Measurements from ENCODE around the gene ETV6. TPM values are rescaled to one million over a fixed set of nuclear protein-coding genes. Genes with fewer than 3 reads are reported as not detected.
A peak's percentile ranks its signal among the peaks of the same experiment; 100 is the strongest.

Gene ETV6
- total RNA-seq, 2 donors from 2014 or later: 17.5 to 17.9 TPM

GRCh38 chr12:11609045-11609444 lies 40.4 kb upstream of the ETV6 start:
- Histone ChIP-seq H3K4me1 (peaks cover 15% of the 10 kb centered on the region), H3K27ac (no peak overlapping the region), H3K4me3 (no peak overlapping the region), H3K9me3 (no peaks in the 10 kb centered on the region), H3K27me3 (no peaks in the 10 kb centered on the region), H3K36me3 (replicated peaks in 1 of 2; ENCODE audit: insufficient read depth in 1 of 2, low read depth in 2 of 2) (no peaks in the 10 kb centered on the region)
- intact Hi-C loops (cut with DNase I): no loop called here
- ATAC-seq: no peak
- DNase-seq: no peak
- WGBS, 2 donors: 65 to 79% methylated on average over 4 of the region's 4 CpGs
- TF ChIP-seq POLR2A (IDR thresholded peaks at IDR 0.05) (no peak), CTCF (IDR thresholded peaks at IDR 0.05) (no peak)

- TF ChIP-seq POLR2A (IDR thresholded peaks at IDR 0.05) (no peak), CTCF (IDR thresholded peaks at IDR 0.05) (no peak)
- DNase-seq: peak in 2 of 4 donors; percentile 19 to 20
- WGBS, 2 donors: 89 to 94% methylated on average over 1 of the region's 1 CpG
- Histone ChIP-seq H3K4me3 (no peak overlapping the region), H3K4me1 (no peaks in the 10 kb centered on the region), H3K9me3 (no peaks in the 10 kb centered on the region), H3K36me3 (replicated peaks in 1 of 2; ENCODE audit: insufficient read depth in 1 of 2, low read depth in 2 of 2) (no peaks in the 10 kb centered on the region), H3K27ac (no peak overlapping the region), H3K27me3 (no peaks in the 10 kb centered on the region)
- ATAC-seq: no peak
- intact Hi-C loops (cut with DNase I): no loop called here
Measured at GRCh38 chr12:11615481-11615880, 34.0 kb upstream of the ETV6 start.

- Histone ChIP-seq H3K36me3 (replicated peaks in 1 of 2; ENCODE audit: insufficient read depth in 1 of 2, low read depth in 2 of 2) (no peaks in the 10 kb centered on the region), H3K27me3 (no peaks in the 10 kb centered on the region), H3K4me3 (no peak overlapping the region), H3K4me1 (peaks cover 2% of the 10 kb centered on the region), H3K9me3 (no peaks in the 10 kb centered on the region), H3K27ac (no peak overlapping the region)
- ATAC-seq (no peak), DNase-seq (no peak)
- TF ChIP-seq CTCF (IDR thresholded peaks at IDR 0.05) (no peak), POLR2A (IDR thresholded peaks at IDR 0.05) (no peak)
- intact Hi-C loops (cut with DNase I): no loop called here
Measured at GRCh38 chr12:11618046-11618445, 31.4 kb upstream of the ETV6 start.

- intact Hi-C loops (cut with DNase I): no loop called here
- no peak for ATAC-seq
- TF ChIP-seq POLR2A (IDR thresholded peaks at IDR 0.05) (no peak), CTCF (IDR thresholded peaks at IDR 0.05) (no peak)
- DNase-seq: peak in 1 of 4 donors; percentile 19
- H3K27me3 ChIP-seq: no peaks in the 10 kb centered on the region
- H3K4me1 ChIP-seq: peaks cover 7% of the 10 kb centered on the region
- H3K9me3 ChIP-seq: no peaks in the 10 kb centered on the region
- H3K4me3 ChIP-seq: no peak overlapping the region
- no peak overlapping the region for H3K27ac ChIP-seq
- no peaks in the 10 kb centered on the region for H3K36me3 ChIP-seq (replicated peaks in 1 of 2; ENCODE audit: insufficient read depth in 1 of 2, low read depth in 2 of 2)
- WGBS, 2 donors: 82 to 83% methylated on average over 5 of the region's 5 CpGs
Measured at GRCh38 chr12:11621797-11622423, 27.6 kb upstream of the ETV6 start.

- WGBS, 2 donors: 39 to 41% methylated on average over 5 of the region's 5 CpGs
- TF ChIP-seq POLR2A (IDR thresholded peaks at IDR 0.05) (no peak), CTCF (IDR thresholded peaks at IDR 0.05) (peak in 2 of 7 experiments; percentile 22 to 23)
- Histone ChIP-seq H3K4me3 (no peak overlapping the region), H3K9me3 (no peaks in the 10 kb centered on the region), H3K4me1 (peaks cover 7% of the 10 kb centered on the region), H3K27ac (no peak overlapping the region), H3K27me3 (no peaks in the 10 kb centered on the region), H3K36me3 (replicated peaks in 1 of 2; ENCODE audit: insufficient read depth in 1 of 2, low read depth in 2 of 2) (no peaks in the 10 kb centered on the region)
- intact Hi-C loops (cut with DNase I): no loop called here
- no peak for DNase-seq
- ATAC-seq: no peak
Measured at GRCh38 chr12:11622876-11623281, 26.6 kb upstream of the ETV6 start.
